DMS153 treated with DMSO at 0.1 percent for 48 hours (cell line): Measurements from ENCODE around the gene LXN.

Experiments used
- DNase-seq: peaks from one replicate; lab custom pipeline; 2025; ENCODE audit not compliant: unreplicated experiment; lab: John Stamatoyannopoulos, UW

Gene LXN

DNA sequence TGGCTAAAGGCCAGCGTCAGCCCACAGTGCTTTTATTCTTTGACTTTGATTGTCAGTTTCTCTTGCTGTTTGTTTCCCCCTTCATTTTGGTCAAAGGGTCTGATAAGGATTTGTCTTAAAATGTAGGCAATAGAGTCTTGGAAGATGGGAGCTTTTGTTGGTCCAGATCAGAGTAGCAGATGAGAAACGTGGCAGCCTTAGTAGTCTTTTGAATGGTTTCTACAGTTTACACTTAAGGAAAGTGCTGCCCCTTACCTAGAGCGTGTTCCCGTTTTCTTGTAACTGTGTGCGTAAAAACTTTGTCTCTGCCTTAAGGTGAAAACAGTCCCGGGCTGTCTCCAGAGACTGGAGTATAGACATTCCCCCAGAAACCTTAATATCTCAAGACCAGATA, 630 bp downstream of the LXN start:
- no peak for DNase-seq

DNA sequence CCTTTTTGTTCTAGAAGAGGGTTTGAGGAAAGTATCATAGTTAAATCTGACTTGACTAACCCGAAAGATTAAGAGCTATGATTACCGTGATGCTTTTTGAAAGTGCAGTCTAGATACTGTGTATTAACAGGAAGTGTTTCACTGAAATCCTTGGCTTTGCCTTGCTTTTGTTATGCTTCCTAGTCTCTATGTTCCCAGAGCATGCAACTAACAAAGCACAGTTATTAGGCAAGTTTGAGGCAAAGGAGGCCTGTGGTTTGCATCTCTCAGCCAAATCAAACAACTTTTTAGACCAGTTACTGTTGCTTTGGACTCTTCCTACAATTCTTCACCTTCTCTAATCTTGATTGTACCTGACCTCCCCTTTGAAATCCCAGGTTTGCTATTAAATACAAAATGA, 3.9 kb downstream of the LXN start:
- no peak for DNase-seq

DNA sequence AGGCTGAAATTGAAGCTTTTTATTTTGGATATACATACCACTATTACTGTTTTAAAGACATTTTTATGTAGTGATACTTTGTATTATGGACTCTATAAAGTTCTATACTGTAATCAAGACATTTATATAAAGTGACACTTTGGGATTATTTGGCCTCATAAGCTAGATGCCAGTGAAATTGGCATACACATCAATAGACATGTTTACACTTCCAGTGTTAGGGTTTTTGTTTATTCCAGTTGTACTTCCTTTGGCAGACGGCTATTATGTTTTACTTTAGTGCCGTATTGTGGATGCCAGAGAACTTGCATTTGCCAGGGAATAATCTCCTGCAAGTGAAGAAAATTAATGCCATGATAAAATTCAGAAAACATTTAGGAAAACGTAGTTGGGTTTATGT, 6.0 kb downstream of the LXN start:
- no peak for DNase-seq

DNA sequence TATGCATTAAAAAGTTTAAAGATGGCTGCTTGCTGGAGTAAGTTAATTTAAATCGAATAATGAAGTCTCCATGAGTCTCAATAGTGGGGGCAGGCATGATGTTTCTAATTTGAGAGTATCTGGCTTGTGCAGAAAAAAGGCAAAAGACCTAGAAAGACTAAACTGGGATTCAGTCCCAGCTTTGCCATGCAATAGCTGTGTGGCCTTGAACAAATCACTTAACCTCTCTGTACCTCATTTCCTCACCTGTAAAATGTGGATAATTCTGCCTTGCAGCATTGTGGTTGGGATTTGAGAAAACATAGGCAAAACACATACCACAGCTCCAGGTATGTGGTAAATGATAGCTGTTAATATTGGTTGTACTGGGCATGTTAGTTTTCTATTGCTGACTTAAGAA, 8.6 kb downstream of the LXN start:
- DNase-seq, result no peak

DNA sequence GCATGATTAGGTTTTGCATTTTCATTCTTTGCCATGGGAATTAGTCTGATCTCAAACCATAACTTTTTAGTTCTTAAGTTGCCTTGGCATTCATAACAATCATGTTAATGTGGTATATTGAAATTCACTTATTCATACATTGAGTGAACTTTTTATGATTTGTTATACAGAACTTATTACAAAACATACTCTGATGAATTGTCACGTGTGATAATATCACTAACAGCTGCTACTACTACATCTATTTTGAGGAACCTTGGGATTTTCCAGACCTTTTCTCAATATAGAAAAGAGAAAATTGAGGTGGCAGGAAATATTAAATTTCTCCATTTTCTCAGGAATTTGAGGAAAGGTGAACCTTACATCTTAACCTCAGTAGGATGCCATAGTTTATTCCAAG, 9.2 kb downstream of the LXN start:
- no peak for DNase-seq

DNA sequence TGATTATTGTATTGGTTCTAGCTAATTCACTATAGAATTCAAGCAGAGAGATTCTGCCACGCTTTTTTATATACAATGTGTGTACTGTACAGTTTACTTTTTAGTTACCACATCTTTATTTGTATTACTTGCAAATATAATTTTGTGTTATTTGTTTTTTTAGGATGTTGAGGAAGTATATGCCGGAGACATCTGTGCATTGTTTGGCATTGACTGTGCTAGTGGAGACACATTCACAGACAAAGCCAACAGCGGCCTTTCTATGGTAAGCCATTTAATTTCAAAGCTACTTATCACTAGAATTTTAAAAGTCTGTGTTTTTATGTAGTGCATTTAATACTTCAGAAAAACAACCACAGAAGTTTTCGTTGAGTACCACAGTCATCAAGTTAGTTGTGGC, 11.7 kb downstream of the LXN start:
- DNase-seq, result no peak

DNA sequence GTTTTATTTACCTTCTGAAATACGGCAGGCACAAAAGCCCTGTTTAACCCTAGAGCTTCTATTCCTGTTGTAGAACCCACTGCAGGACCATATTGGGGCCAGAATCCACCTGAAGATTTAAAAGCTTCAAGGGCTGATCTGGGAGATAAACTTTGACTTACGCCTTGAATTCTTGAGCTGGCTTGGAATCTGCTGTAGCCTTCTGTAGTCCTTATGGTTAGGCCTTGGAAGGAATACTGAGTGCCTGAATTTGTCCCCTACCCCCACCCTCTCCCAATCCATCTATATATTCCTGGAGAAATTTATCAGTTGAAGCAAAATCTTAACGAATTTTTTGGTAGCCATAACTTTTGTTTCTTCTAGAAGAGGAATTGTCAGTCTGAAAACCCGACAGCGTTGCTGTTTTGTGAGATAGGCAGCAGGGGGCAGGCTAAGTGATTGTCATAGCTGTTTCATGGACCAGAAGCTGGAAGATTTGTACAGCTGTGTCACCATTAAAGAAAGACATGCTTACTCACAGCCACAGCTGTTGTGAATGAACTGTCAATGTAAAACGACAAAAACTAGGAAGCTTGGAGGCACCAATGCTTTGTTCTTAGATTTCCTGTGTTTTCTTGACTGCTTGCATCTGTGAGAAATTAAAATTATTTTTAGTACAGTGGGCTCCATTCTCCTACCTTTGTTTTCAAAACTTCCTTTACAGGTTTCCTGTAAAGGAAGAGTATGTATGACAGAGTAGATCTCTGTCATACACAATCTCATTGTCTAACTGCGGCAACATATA, 12.8 kb downstream of the LXN start:
- DNase-seq, result no peak

GRCh38 chr3:158658889-158659288, 13.6 kb downstream of the LXN start:
- no peak for DNase-seq

DNA sequence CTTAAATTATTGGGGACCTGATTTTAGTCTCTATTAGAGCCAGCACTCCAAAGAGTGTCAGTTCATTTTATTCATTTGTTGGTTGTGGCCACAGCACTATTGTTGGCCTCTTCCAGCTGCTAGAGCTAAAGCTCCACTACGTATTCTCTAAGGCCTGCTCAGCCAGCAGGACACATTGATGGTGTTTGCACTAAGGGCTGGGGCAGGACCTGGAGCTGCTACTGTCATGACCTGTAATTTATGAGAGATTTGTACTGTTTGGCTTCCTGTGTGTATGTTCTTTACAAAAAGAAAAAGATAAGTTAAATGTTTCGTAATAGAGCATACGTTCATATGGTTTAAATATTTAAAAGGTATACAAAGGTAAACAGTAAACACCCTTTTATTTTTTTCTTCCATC, 20.0 kb downstream of the LXN start:
- no peak for DNase-seq

GRCh38 chr3:158651192-158651591, 21.3 kb downstream of the LXN start:
- DNase-seq, result no peak

- DNase-seq, result no peak
These were observed 22.7 kb downstream of the LXN start for GRCh38 chr3:158649791-158650190.

DNA sequence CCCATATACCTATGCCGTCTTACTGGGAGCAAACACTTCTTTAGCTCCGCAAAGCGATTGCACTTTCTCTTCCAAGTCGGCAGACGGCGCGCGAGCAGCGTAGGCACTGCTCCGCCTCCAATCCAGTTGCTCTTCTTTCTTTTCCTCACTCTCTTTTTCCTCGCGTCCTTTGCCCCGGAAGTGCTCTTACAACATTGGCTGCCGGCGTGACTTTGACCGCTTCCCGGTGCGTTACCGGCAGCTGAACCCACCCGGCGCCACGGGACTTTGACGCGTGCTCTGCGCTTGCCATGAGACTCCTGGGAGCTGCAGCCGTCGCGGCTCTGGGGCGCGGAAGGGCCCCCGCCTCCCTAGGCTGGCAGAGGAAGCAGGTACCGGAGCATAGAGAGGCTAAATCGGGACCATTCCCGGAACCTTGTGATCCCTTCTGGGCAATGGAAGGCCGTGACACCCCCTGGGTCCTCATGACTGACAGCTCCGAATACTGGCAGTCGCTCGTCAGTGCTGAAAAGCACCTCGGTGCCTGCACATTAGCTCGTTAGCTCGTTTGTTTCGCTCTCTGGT, 28.0 kb downstream of the LXN start, which contains the start of gene GFM1:
TSS of gene GFM1 (plus strand) at position 183 of the 564 bp plus-strand sequence. CDS start at position 291, 108 bp downstream.
- peak; percentile 98 for DNase-seq

DNA sequence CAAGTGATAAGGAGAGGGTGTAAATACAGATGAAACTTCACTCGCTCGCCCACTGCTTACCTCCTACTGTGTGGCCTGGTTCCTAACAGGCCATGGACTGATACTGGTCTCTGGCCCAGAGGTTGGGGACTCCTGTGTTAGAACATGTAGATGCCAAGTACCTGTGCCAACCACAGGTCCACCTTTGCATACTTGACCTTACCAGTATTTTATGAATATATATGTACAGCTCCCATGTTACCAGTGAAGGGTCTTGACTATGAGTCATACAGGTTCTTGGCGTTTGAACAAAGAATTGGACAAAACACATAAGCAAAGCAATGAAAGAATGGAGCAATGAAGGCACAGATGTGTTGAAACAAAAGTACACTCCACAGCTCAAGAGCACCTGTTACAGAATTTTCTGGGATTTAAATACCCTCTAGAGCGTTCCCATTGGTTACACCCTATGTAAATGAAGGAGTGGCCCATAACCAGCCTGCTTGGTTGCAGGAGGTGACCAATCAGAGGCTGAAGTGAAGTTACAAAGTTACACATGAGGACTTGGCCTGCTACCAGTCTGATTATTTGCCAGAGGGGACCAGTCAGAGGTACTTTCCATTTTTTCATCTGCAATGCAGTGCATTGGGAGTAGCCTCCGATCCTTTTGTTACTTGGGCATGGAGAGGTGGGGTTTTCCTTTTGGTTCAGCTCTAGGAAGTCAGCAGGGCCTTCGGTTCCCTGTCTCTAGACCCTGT, 29.8 kb downstream of the LXN start:
- DNase-seq, result no peak

- DNase-seq, result no peak
These were observed 30.4 kb downstream of the LXN start for GRCh38 chr3:158642005-158642404.

- DNase-seq, result no peak
These were observed 31.8 kb downstream of the LXN start for GRCh38 chr3:158640646-158641045.

- no peak for DNase-seq
These were observed 40.5 kb downstream of the LXN start for GRCh38 chr3:158631981-158632380.

GRCh38 chr3:158625881-158626280, 46.6 kb downstream of the LXN start:
- no peak for DNase-seq

- no peak for DNase-seq
These were observed 54.2 kb downstream of the LXN start for GRCh38 chr3:158617982-158618875.
